ENCODE results near the gene IQUB.

DNA sequence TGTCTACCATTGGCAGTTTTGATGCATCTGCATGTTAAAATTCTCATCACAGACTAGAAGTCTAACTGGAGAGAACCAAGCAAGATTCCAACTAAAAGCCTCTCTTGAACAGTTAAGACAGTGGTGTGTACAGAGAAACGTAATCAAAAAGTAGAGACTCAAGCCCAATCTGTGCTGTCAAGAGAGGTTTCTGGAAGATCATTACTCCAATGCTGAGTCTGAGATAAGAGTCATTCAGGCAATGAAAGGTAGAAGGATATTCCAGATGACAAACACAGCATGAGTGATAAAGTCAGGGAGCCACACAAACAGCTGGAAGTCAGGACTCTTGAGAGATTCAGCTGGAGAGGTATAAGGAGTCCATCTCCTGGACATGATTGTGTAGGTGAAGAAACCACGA lies 48.7 kb downstream of the IQUB start:
- TF ChIP-seq CTCF (IDR thresholded peaks at IDR 0.05) (no peak), EZH2 (IDR thresholded peaks at IDR 0.05; ENCODE audit: borderline replicate concordance, insufficient read depth, low read depth, low read length, poor library complexity, severe bottlenecking) (no peak)

Measured in B cell (primary cell).